ENCODE results near the gene ELMO2. TPM values are rescaled to one million over a fixed set of nuclear protein-coding genes. Genes with fewer than 3 reads are reported as not detected.

Gene ELMO2
- total RNA-seq, result 41.7 and 43.7 TPM in 2 replicates
- total RNA-seq (2013), result 22.3 TPM
- 22.1 and 27.0 TPM in 2 replicates for polyA plus RNA-seq
- 32.6 and 33.8 TPM in 2 replicates for polyA minus RNA-seq

- CTCF ChIA-PET, result interaction anchor here (0.5 to 3.5 kb wide), 11 partner anchors 42 to 916 kb away, joined by 3 to 18 read pairs (median 4); no protein-coding TSS in a partner anchor
- ATAC-seq (ENCODE audit: low read depth) (peak; percentile 90), DNase-seq (peak; percentile 96)
- H3K9me3 Mint-ChIP-seq (ENCODE audit: insufficient read depth), result no peaks in the 10 kb centered on the region
- TF ChIP-seq EZH2 (IDR thresholded peaks at IDR 0.05; ENCODE audit: borderline replicate concordance, insufficient read depth, low read depth, low read length, poor library complexity, severe bottlenecking), result no peak
- no peak for TF ChIP-seq CTCF (IDR thresholded peaks at IDR 0.05)
- Histone ChIP-seq H3K27ac (ENCODE audit: low read length in 2 of 2) (peak within 1 kb of the TSS; percentile 63 to 91), H4K20me1 (ENCODE audit: control insufficient read depth, insufficient read depth, low read length, poor library complexity, severe bottlenecking) (peaks cover 32% of the 10 kb centered on the region), H3K9ac (ENCODE audit: low read length) (peak within 1 kb of the TSS; percentile 89), H3K4me2 (replicated peaks; ENCODE audit: low read depth, low read length, poor library complexity, severe bottlenecking) (peak within 1 kb of the TSS; percentile 91), H3K4me3 (ENCODE audit: control extremely low read depth in 1 of 5, extremely low read depth in 1 of 5, insufficient read depth in 1 of 5, low read depth in 2 of 5, low read length in 4 of 5) (peak within 1 kb of the TSS; percentile 71 to 91 (median 87)), H3K9me3 (ENCODE audit: control extremely low read depth in 1 of 3, control insufficient read depth in 2 of 3, insufficient read depth in 1 of 3, low read length in 2 of 3) (no peaks in the 10 kb centered on the region), H3K27me3 (replicated peaks in 1 of 4; ENCODE audit: control extremely low read depth in 1 of 4, control insufficient read depth in 3 of 4, insufficient read depth in 4 of 4, low read length in 3 of 4) (no peaks in the 10 kb centered on the region), H3K36me3 (replicated peaks in 1 of 2; ENCODE audit: control extremely low read depth in 1 of 2, control insufficient read depth in 1 of 2, extremely low read depth in 1 of 2, insufficient read depth in 2 of 2, low read length in 1 of 2) (peaks cover 0 to 3% of the 10 kb centered on the region in 2 experiments), H3K4me1 (ENCODE audit: control insufficient read depth in 2 of 2, insufficient read depth in 2 of 2, low read length in 2 of 2) (peaks cover 20 to 37% of the 10 kb centered on the region in 2 donors), H2AFZ (ENCODE audit: insufficient read depth, low read depth, low read length, poor library complexity, severe bottlenecking) (peak within 1 kb of the TSS; percentile 94), H3K79me2 (ENCODE audit: control insufficient read depth, insufficient read depth, low read length) (peaks cover 46% of the 10 kb centered on the region)
- intact Hi-C loops (cut with micrococcal nuclease), result loop anchor here (1.0 to 2.0 kb wide), 5 partner anchors 42 to 392 kb away; partner anchors contain the start of gene TP53RK
- peaks cover 50% of the 10 kb centered on the region for H3K4me1 Mint-ChIP-seq
- H3K27me3 Mint-ChIP-seq, result no peaks in the 10 kb centered on the region
- H3K27ac Mint-ChIP-seq, result peak within 1 kb of the TSS; percentile 95
- POLR2A ChIA-PET, result interaction anchor here (0.7 to 1.0 kb wide), 2 partner anchors 42 to 49 kb away, joined by 3 to 7 read pairs; no protein-coding TSS in a partner anchor
- 0% methylated on average over 60 of the region's 60 CpGs for WGBS (ENCODE audit: insufficient coverage)
- H3K4me3 Mint-ChIP-seq, result peak within 1 kb of the TSS; percentile 97
Observed at GRCh38 chr20:46406200-46406985, at the start of gene ELMO2. Gene ELMO2 (minus strand): TSS chr20:46406615. CDS start chr20:46394482, 12,133 bp downstream.

GRCh38 chr20:46455729-46456128 is 49.3 kb upstream of the ELMO2 start:
- Mint-ChIP-seq H3K9me3 (ENCODE audit: insufficient read depth) (peaks cover 11% of the 10 kb centered on the region), H3K4me3 (no peak overlapping the region), H3K27me3 (peaks cover 40% of the 10 kb centered on the region), H3K4me1 (peaks cover 5% of the 10 kb centered on the region), H3K27ac (no peak overlapping the region)
- TF ChIP-seq EZH2 (IDR thresholded peaks at IDR 0.05; ENCODE audit: borderline replicate concordance, insufficient read depth, low read depth, low read length, poor library complexity, severe bottlenecking), result no peak
- TF ChIP-seq CTCF (IDR thresholded peaks at IDR 0.05), result no peak
- DNase-seq (no peak), ATAC-seq (ENCODE audit: low read depth) (no peak)
- peaks cover 6 to 8% of the 10 kb centered on the region in 2 donors for H3K4me1 ChIP-seq (ENCODE audit: control insufficient read depth in 2 of 2, insufficient read depth in 2 of 2, low read length in 2 of 2)
- no peak overlapping the region for H3K4me3 ChIP-seq (ENCODE audit: control extremely low read depth in 1 of 5, extremely low read depth in 1 of 5, insufficient read depth in 1 of 5, low read depth in 2 of 5, low read length in 4 of 5)
- peaks cover 0 to 17% (median 11%) of the 10 kb centered on the region in 3 donors for H3K9me3 ChIP-seq (ENCODE audit: control extremely low read depth in 1 of 3, control insufficient read depth in 2 of 3, insufficient read depth in 1 of 3, low read length in 2 of 3)
- no peak overlapping the region for H3K27ac ChIP-seq (ENCODE audit: low read length in 2 of 2)
- intact Hi-C loops (cut with micrococcal nuclease), result no loop called here
- no peaks in the 10 kb centered on the region for H3K36me3 ChIP-seq (replicated peaks in 1 of 2; ENCODE audit: control extremely low read depth in 1 of 2, control insufficient read depth in 1 of 2, extremely low read depth in 1 of 2, insufficient read depth in 2 of 2, low read length in 1 of 2)
- no peak overlapping the region for H3K9ac ChIP-seq (ENCODE audit: low read length)
- ChIA-PET CTCF (no interaction called here), POLR2A (no interaction called here)
- H3K79me2 ChIP-seq (ENCODE audit: control insufficient read depth, insufficient read depth, low read length), result no peaks in the 10 kb centered on the region
- peaks cover 0 to 26% (median 18%) of the 10 kb centered on the region in 4 experiments for H3K27me3 ChIP-seq (replicated peaks in 1 of 4; ENCODE audit: control extremely low read depth in 1 of 4, control insufficient read depth in 3 of 4, insufficient read depth in 4 of 4, low read length in 3 of 4)
- WGBS (ENCODE audit: insufficient coverage), result no CpG with 5 or more reads among the region's 2 CpGs
- H4K20me1 ChIP-seq (ENCODE audit: control insufficient read depth, insufficient read depth, low read length, poor library complexity, severe bottlenecking), result no peaks in the 10 kb centered on the region
- no peak overlapping the region for H2AFZ ChIP-seq (ENCODE audit: insufficient read depth, low read depth, low read length, poor library complexity, severe bottlenecking)
- no peak overlapping the region for H3K4me2 ChIP-seq (replicated peaks; ENCODE audit: low read depth, low read length, poor library complexity, severe bottlenecking)
